Measurements from ENCODE around the gene KLHL26. TPM values are rescaled to one million over a fixed set of nuclear protein-coding genes. Genes with fewer than 3 reads are reported as not detected.
"Not testable (repeated sequence)": the region's sequence is repeated elsewhere in the genome, so short reads cannot be mapped to it uniquely, and the experiment has no call there.

KLHL26 gene
- total RNA-seq, 1 donor from 2014 or later = 10.9 TPM

GRCh38 chr19:18675779-18676178 lies 39.0 kb downstream of the KLHL26 start:
- peaks cover 2% of the 10 kb centered on the region for H3K27me3 Mint-ChIP-seq
- H3K4me3 Mint-ChIP-seq = no peak overlapping the region
- CTCF ChIA-PET = interaction anchor here (1.1 kb wide), 2 partner anchors 82 to 155 kb away, joined by 4 to 5 read pairs; no protein-coding TSS in a partner anchor
- H3K27ac Mint-ChIP-seq = no peak overlapping the region
- no peak for TF ChIP-seq CTCF (IDR thresholded peaks at IDR 0.05)
- H3K36me3 Mint-ChIP-seq (ENCODE audit: low read depth) = peaks cover 5% of the 10 kb centered on the region
- H3K9me3 Mint-ChIP-seq = no peaks in the 10 kb centered on the region
- intact Hi-C loops (cut with micrococcal nuclease) = loop anchor here (1.0 to 10.0 kb wide), 2 partner anchors 81 to 221 kb away; no protein-coding TSS in a partner anchor
- H3K4me1 Mint-ChIP-seq = no peaks in the 10 kb centered on the region
- ATAC-seq (ENCODE audit: low read depth) (no peak), DNase-seq (no peak)
- POLR2A ChIA-PET = no interaction called here

- Mint-ChIP-seq H3K36me3 (ENCODE audit: low read depth) (peaks cover 2% of the 10 kb centered on the region), H3K27ac (no peak overlapping the region)
Observed at GRCh38 chr19:18676692-18677091, 39.9 kb downstream of the KLHL26 start.

GRCh38 chr19:18677156-18677555 lies 40.3 kb downstream of the KLHL26 start:
- Mint-ChIP-seq H3K36me3 (ENCODE audit: low read depth) (no peaks in the 10 kb centered on the region), H3K9me3 (no peaks in the 10 kb centered on the region), H3K27me3 (peaks cover 2% of the 10 kb centered on the region), H3K27ac (no peak overlapping the region), H3K4me3 (no peak overlapping the region), H3K4me1 (no peaks in the 10 kb centered on the region)
- ChIA-PET CTCF (no interaction called here), POLR2A (interaction anchor here (0.5 kb wide), 1 partner anchor 141 kb away, joined by 4 read pairs; no protein-coding TSS in a partner anchor)
- no peak for DNase-seq
- no peak for ATAC-seq (ENCODE audit: low read depth)
- intact Hi-C loops (cut with micrococcal nuclease) = loop anchor here (10.0 kb wide), 1 partner anchor 222 kb away; no protein-coding TSS in a partner anchor
- no peak for TF ChIP-seq CTCF (IDR thresholded peaks at IDR 0.05)

More at GRCh38 chr19:18676692-18677091, 39.9 kb downstream of the KLHL26 start:
- no peak for DNase-seq
- no peaks in the 10 kb centered on the region for H3K4me1 Mint-ChIP-seq
- ATAC-seq (ENCODE audit: low read depth) = no peak
- TF ChIP-seq CTCF (IDR thresholded peaks at IDR 0.05) = no peak
- H3K9me3 Mint-ChIP-seq = no peaks in the 10 kb centered on the region
- H3K27me3 Mint-ChIP-seq = peaks cover 2% of the 10 kb centered on the region
- ChIA-PET POLR2A (interaction anchor here (0.5 kb wide), 1 partner anchor 141 kb away, joined by 4 read pairs; no protein-coding TSS in a partner anchor), CTCF (interaction anchor here (1.1 kb wide), 2 partner anchors 83 to 156 kb away, joined by 4 to 5 read pairs; no protein-coding TSS in a partner anchor)
- intact Hi-C loops (cut with micrococcal nuclease) = loop anchor here (10.0 kb wide), 1 partner anchor 222 kb away; no protein-coding TSS in a partner anchor
- no peak overlapping the region for H3K4me3 Mint-ChIP-seq

- intact Hi-C loops (cut with micrococcal nuclease) = loop anchor here (5.0 kb wide), 1 partner anchor 237 kb away; the partner anchor contains the start of genes COPE and DDX49
- CTCF ChIA-PET = not testable (repeated sequence)
Observed at GRCh38 chr19:18680148-18680547, 43.3 kb downstream of the KLHL26 start.

GRCh38 chr19:18682807-18683108 lies 45.9 kb downstream of the KLHL26 start:
- DNase-seq = no peak
- no peak for TF ChIP-seq CTCF (IDR thresholded peaks at IDR 0.05)
- CTCF ChIA-PET = no interaction called here
- POLR2A ChIA-PET = interaction anchor here (0.8 to 1.6 kb wide), 4 partner anchors 18 to 162 kb away, joined by 3 to 8 read pairs (median 4); no protein-coding TSS in a partner anchor
- H3K27me3 Mint-ChIP-seq = no peaks in the 10 kb centered on the region
- H3K4me3 Mint-ChIP-seq = peak overlapping the region; percentile 87
- H3K9me3 Mint-ChIP-seq = no peaks in the 10 kb centered on the region
- H3K4me1 Mint-ChIP-seq = peaks cover 28% of the 10 kb centered on the region
- intact Hi-C loops (cut with micrococcal nuclease) = loop anchor here (1.0 to 5.0 kb wide), 4 partner anchors 18 to 235 kb away; partner anchors contain the start of genes COPE, DDX49, ELL and KLHL26
- peaks cover 4% of the 10 kb centered on the region for H3K36me3 Mint-ChIP-seq (ENCODE audit: low read depth)
- ATAC-seq (ENCODE audit: low read depth) = no peak
- H3K27ac Mint-ChIP-seq = peak overlapping the region; percentile 87

More at GRCh38 chr19:18680148-18680547, 43.3 kb downstream of the KLHL26 start:
- H3K27me3 Mint-ChIP-seq; H3K4me3 Mint-ChIP-seq; POLR2A ChIA-PET; DNase-seq; H3K27ac Mint-ChIP-seq; H3K9me3 Mint-ChIP-seq; H3K36me3 Mint-ChIP-seq (ENCODE audit: low read depth); ATAC-seq (ENCODE audit: low read depth): not testable (repeated sequence)
- peaks cover 18% of the 10 kb centered on the region for H3K4me1 Mint-ChIP-seq
